SU-DHL-6 (cell line): ENCODE measurements around the gene AHDC1.

ENCODE experiments used
- H2AFZ ChIP-seq: fragments of 200-600 bp; sonication (generic); 2 replicates; pipeline ENCODE4 v1.6.1; 2014; ENCODE audit warnings: low read depth, mild to moderate bottlenecking, moderate library complexity, mixed read lengths, antibody characterized with exemption, low read length; ENCODE audit not compliant: severe bottlenecking
- H3F3A ChIP-seq: fragments of 200-600 bp; shearing (Covaris generic); 2 replicates; pipeline ENCODE4 v1.6.0; 2016; ENCODE audit warnings: antibody characterized with exemption, mild to moderate bottlenecking; ENCODE audit not compliant: insufficient read depth
- H3K27ac ChIP-seq: fragments of 200-600 bp; sonication (generic); 2 replicates; pipeline ENCODE4 v1.5.1; 2016; ENCODE audit warnings: low read depth, mild to moderate bottlenecking, low read length, moderate library complexity, mixed read lengths
- H3K27me3 ChIP-seq: fragments of 200-600 bp; sonication (generic), shearing (Covaris generic); 2 replicates; pipeline ENCODE4 v1.6.0; 2014; ENCODE audit warnings: mild to moderate bottlenecking, low read length
- H3K36me3 ChIP-seq: fragments of 200-600 bp; sonication (generic); 2 replicates; pipeline ENCODE4 v1.6.1; 2014; ENCODE audit warnings: mild to moderate bottlenecking, low read length, mixed read lengths
- H3K4me2 ChIP-seq: fragments of 300-600, 200-600 bp; shearing (Covaris generic), sonication (generic); 2 replicates; pipeline ENCODE4 v1.6.0; 2014; ENCODE audit warnings: low read length, low read depth, mild to moderate bottlenecking; ENCODE audit not compliant: poor library complexity, severe bottlenecking
- H3K4me3 ChIP-seq: fragments of 200-600 bp; sonication (generic); 2 replicates; pipeline ENCODE4 v1.5.1; 2014; ENCODE audit warnings: antibody characterized with exemption, low read length, mild to moderate bottlenecking, mixed read lengths; ENCODE audit not compliant: insufficient read depth, poor library complexity, severe bottlenecking
- H3K79me2 ChIP-seq: fragments of 200-600 bp; sonication (generic); 2 replicates; pipeline ENCODE4 v1.6.1; 2014; ENCODE audit warnings: mild to moderate bottlenecking, low read length, moderate library complexity; ENCODE audit not compliant: insufficient read depth
- H3K9ac ChIP-seq: fragments of 200-600 bp; sonication (generic); 2 replicates; pipeline ENCODE4 v1.7.0; 2014; ENCODE audit warnings: mild to moderate bottlenecking, low read length
- H3K9me2 ChIP-seq: fragments of 200-600 bp; sonication (generic); replicated peaks from 2 replicates; pipeline ENCODE4 v1.6.1; 2014; ENCODE audit warnings: low read length; ENCODE audit not compliant: insufficient read depth
- H3K9me3 ChIP-seq: fragments of 200-600 bp; sonication (generic); 2 replicates; pipeline ENCODE4 v1.6.1; 2014; ENCODE audit warnings: low read length, mixed read lengths; ENCODE audit not compliant: insufficient read depth
- H4K20me1 ChIP-seq: fragments of 200-600 bp; sonication (generic); 2 replicates; pipeline ENCODE4 v1.6.1; 2014; ENCODE audit warnings: low read depth, mild to moderate bottlenecking, antibody characterized with exemption, low read length, moderate library complexity, mixed read lengths
- CTCF ChIP-seq: fragments of 200-600 bp; sonication (generic); IDR thresholded peaks from one replicate; pipeline ENCODE4 v1.5.1; 2017; ENCODE audit warnings: antibody characterized with exemption, mild to moderate bottlenecking, low read length, moderate library complexity; ENCODE audit not compliant: insufficient read depth, poor library complexity, severe bottlenecking
- EZH2phosphoT487 ChIP-seq: fragments of 200-600 bp; sonication (generic), shearing (Covaris generic); conservative IDR thresholded peaks from 2 replicates; pipeline ENCODE4 v1.6.1; 2018; ENCODE audit warnings: mild to moderate bottlenecking, antibody characterized with exemption, low read length, moderate library complexity, mixed read lengths

AHDC1 gene

GRCh38 chr1:27499142-27499541 lies 104.8 kb downstream of the AHDC1 start:
- Histone ChIP-seq H3K79me2 (no peaks in the 10 kb centered on the region), H3K9me2 (no peaks in the 10 kb centered on the region), H3K36me3 (no peaks in the 10 kb centered on the region), H3K4me2 (no peak overlapping the region), H3K27me3 (no peaks in the 10 kb centered on the region), H3K9ac (no peak overlapping the region), H2AFZ (no peak overlapping the region), H4K20me1 (no peaks in the 10 kb centered on the region), H3F3A (peaks cover 5% of the 10 kb centered on the region; the same call in 1 of the 2 replicates), H3K9me3 (no peaks in the 10 kb centered on the region), H3K4me3 (no peak overlapping the region), H3K27ac (peak overlapping the region; percentile 77)
- no peak for TF ChIP-seq CTCF
- TF ChIP-seq EZH2phosphoT487 = no peak

GRCh38 chr1:27496604-27497155 lies 107.3 kb downstream of the AHDC1 start:
- TF ChIP-seq CTCF = no peak
- TF ChIP-seq EZH2phosphoT487 = no peak
- Histone ChIP-seq H3K36me3 (no peaks in the 10 kb centered on the region), H3K4me2 (peak overlapping the region; percentile 21), H3F3A (peaks cover 5% of the 10 kb centered on the region; the same call in 1 of the 2 replicates), H3K9ac (no peak overlapping the region), H3K27me3 (no peaks in the 10 kb centered on the region), H3K27ac (no peak overlapping the region), H2AFZ (peak overlapping the region; percentile 6), H3K79me2 (no peaks in the 10 kb centered on the region), H4K20me1 (no peaks in the 10 kb centered on the region), H3K9me3 (no peaks in the 10 kb centered on the region), H3K4me3 (no peak overlapping the region), H3K9me2 (no peaks in the 10 kb centered on the region)

GRCh38 chr1:27492796-27493195 lies 111.1 kb downstream of the AHDC1 start:
- Histone ChIP-seq H3K4me2 (no peak overlapping the region), H3K27ac (no peak overlapping the region), H3K9me2 (no peaks in the 10 kb centered on the region), H3K36me3 (no peaks in the 10 kb centered on the region), H3F3A (peaks cover 17% of the 10 kb centered on the region), H3K9ac (no peak overlapping the region), H3K9me3 (no peaks in the 10 kb centered on the region), H4K20me1 (no peaks in the 10 kb centered on the region), H3K27me3 (no peaks in the 10 kb centered on the region), H3K79me2 (peaks cover 22% of the 10 kb centered on the region), H2AFZ (no peak overlapping the region), H3K4me3 (no peak overlapping the region)
- no peak for TF ChIP-seq CTCF
- TF ChIP-seq EZH2phosphoT487 = no peak
